GM23338 (cell line): ENCODE results near the gene ITPR2. TPM values are rescaled to one million over a fixed set of nuclear protein-coding genes. Genes with fewer than 3 reads are reported as not detected.

Experiments used
- ATAC-seq: fragments of 200-7000 bp; cut with Tn5 transposase; 3 replicates; pipeline ENCODE4 v1.9.1; 2020
- DNase-seq: peaks from one replicate; pipeline ENCODE4 v3.0.0-alpha.2; 2015; ENCODE audit warnings: low spot score
- H2AFZ ChIP-seq: fragments of 200-600 bp; sonication (generic); 2 replicates; pipeline ENCODE4 v1.8.0; 2016; ENCODE audit warnings: antibody characterized with exemption, mild to moderate bottlenecking, moderate library complexity
- H3F3A ChIP-seq: fragments of 200-600 bp; sonication (generic); replicated peaks from 2 replicates; pipeline ENCODE4 v1.8.0; 2017; ENCODE audit warnings: antibody characterized with exemption, mixed run types, low read depth
- H3K27ac ChIP-seq: fragments of 200-600 bp; sonication (generic); 2 replicates; pipeline ENCODE4 v1.6.1; 2016; ENCODE audit warnings: low read depth
- H3K27me3 ChIP-seq: fragments of 200-600 bp; sonication (generic); 2 replicates; pipeline ENCODE4 v1.8.0; 2016; ENCODE audit warnings: mild to moderate bottlenecking, mixed run types, moderate library complexity; ENCODE audit not compliant: insufficient read depth
- H3K36me3 ChIP-seq: fragments of 200-600 bp; sonication (generic); 2 replicates; pipeline ENCODE4 v1.8.0; 2016; ENCODE audit warnings: mild to moderate bottlenecking; ENCODE audit not compliant: insufficient read depth
- H3K4me1 ChIP-seq: fragments of 200-600 bp; sonication (generic); 2 replicates; pipeline ENCODE4 v1.8.0; 2016; ENCODE audit warnings: mild to moderate bottlenecking, moderate library complexity; ENCODE audit not compliant: insufficient read depth
- H3K4me2 ChIP-seq: fragments of 200-600 bp; sonication (generic); 2 replicates; pipeline ENCODE4 v1.7.1; 2017; ENCODE audit warnings: mixed run types
- H3K4me3 ChIP-seq: fragments of 200-600 bp; sonication (generic); 2 replicates; pipeline ENCODE4 v1.6.1; 2016; ENCODE audit warnings: mixed run types
- H3K79me2 ChIP-seq: fragments of 200-600 bp; sonication (generic); replicated peaks from 2 replicates; pipeline ENCODE4 v1.8.0; 2017; ENCODE audit warnings: mild to moderate bottlenecking; ENCODE audit not compliant: insufficient read depth
- H3K9me2 ChIP-seq: fragments of 200-600 bp; sonication (generic); 2 replicates; pipeline ENCODE4 v1.8.0; 2017; ENCODE audit not compliant: insufficient read depth
- H4K20me1 ChIP-seq: fragments of 200-600 bp; sonication (generic); replicated peaks from 2 replicates; pipeline ENCODE4 v1.8.0; 2017; ENCODE audit warnings: mild to moderate bottlenecking; ENCODE audit not compliant: insufficient read depth
- H3K27ac Mint-ChIP-seq: 2 replicates; pipeline ENCODE4 v1.8.0; 2020; ENCODE audit warnings: inconsistent platforms, mild to moderate bottlenecking, moderate library complexity, mixed read lengths
- H3K27me3 Mint-ChIP-seq: 3 replicates; pipeline ENCODE4 v1.8.0; 2022; ENCODE audit warnings: low read depth, mild to moderate bottlenecking, moderate library complexity, mixed read lengths, inconsistent platforms; ENCODE audit not compliant: insufficient read depth, poor library complexity
- H3K36me3 Mint-ChIP-seq: 3 replicates; pipeline ENCODE4 v1.8.0; 2021; ENCODE audit warnings: low read depth, mild to moderate bottlenecking, inconsistent platforms, moderate library complexity, mixed read lengths
- H3K4me1 Mint-ChIP-seq: 3 replicates; pipeline ENCODE4 v1.8.0; 2020; ENCODE audit warnings: mild to moderate bottlenecking, inconsistent platforms, mixed read lengths
- H3K4me3 Mint-ChIP-seq: 3 replicates; pipeline ENCODE4 v1.8.0; 2021; ENCODE audit warnings: moderate library complexity, mild to moderate bottlenecking, inconsistent platforms, mixed read lengths
- H3K9me3 Mint-ChIP-seq: 3 replicates; pipeline ENCODE4 v1.8.0; 2020; ENCODE audit warnings: moderate library complexity, mild to moderate bottlenecking, inconsistent platforms, mixed read lengths
- ETS1 ChIP-seq: IDR thresholded peaks from 2 replicates; pipeline ENCODE4 v1.6.1; 2016; ENCODE audit warnings: antibody characterized with exemption
- EZH2 ChIP-seq: fragments of 200-600 bp; sonication (generic); IDR thresholded peaks from one replicate; pipeline ENCODE4 v1.8.0; 2017; ENCODE audit warnings: antibody characterized with exemption, mild to moderate bottlenecking, low read depth; ENCODE audit not compliant: unreplicated experiment
- NANOG ChIP-seq: IDR thresholded peaks from 2 replicates; pipeline ENCODE4 v1.6.1; 2016; ENCODE audit warnings: antibody characterized with exemption, borderline replicate concordance
- REST ChIP-seq: IDR thresholded peaks from one replicate; pipeline ENCODE4 v1.6.1; 2018; ENCODE audit warnings: antibody characterized with exemption; ENCODE audit not compliant: unreplicated experiment
- STAT1 ChIP-seq: IDR thresholded peaks from one replicate; pipeline ENCODE4 v1.6.1; 2016; ENCODE audit warnings: antibody characterized with exemption; ENCODE audit not compliant: unreplicated experiment
- ZNF331 ChIP-seq: fragments of 250-450 bp; sonication (Bioruptor Pico); IDR thresholded peaks from 2 replicates; pipeline ENCODE4 v1.5.0; 2020; ENCODE audit warnings: low read depth, mild to moderate bottlenecking, moderate library complexity
- ZNF462 ChIP-seq: fragments of 250-450 bp; sonication (Bioruptor Pico); IDR thresholded peaks from 2 replicates; pipeline ENCODE4 v1.5.0; 2020; ENCODE audit warnings: mild to moderate bottlenecking, moderate library complexity
- polyA plus RNA-seq: library from polyadenylated mRNA; unstranded; fragments of >200 nt; fragmentation: Nextera tagmentation; extraction: Ambion mirVana; gene quantifications from 2 replicates; pipeline ENCODE4 v1.2.1, GENCODE V29; 2016
- total RNA-seq: library from RNA; depleted of rRNA; stranded (reverse); fragments of >200 nt; shearing (Covaris generic); gene quantifications from 2 replicates; pipeline ENCODE4 v1.2.3, GENCODE V29; 2014

ITPR2 gene
- total and polyA plus RNA-seq, 2 experiments from 2014 or later: 44.5 to 65.2 TPM

- H3K36me3 ChIP-seq: no peaks in the 10 kb centered on the region
- H3K27ac ChIP-seq: no peak overlapping the region
- peaks cover 2% of the 10 kb centered on the region; the same call in 1 of the 3 replicates for H3K4me1 Mint-ChIP-seq
- no peaks in the 10 kb centered on the region for H3F3A ChIP-seq
- DNase-seq (no peak), ATAC-seq (no peak)
- no peak overlapping the region for H3K4me2 ChIP-seq
- H3K4me3 ChIP-seq: no peak overlapping the region
- no peak overlapping the region for H3K27ac Mint-ChIP-seq
- H3K4me1 ChIP-seq: no peaks in the 10 kb centered on the region
- H3K36me3 Mint-ChIP-seq: no peaks in the 10 kb centered on the region
- no peaks in the 10 kb centered on the region for H3K79me2 ChIP-seq
- no peaks in the 10 kb centered on the region for H3K9me2 ChIP-seq
- no peaks in the 10 kb centered on the region for H4K20me1 ChIP-seq
- H3K27me3 ChIP-seq: no peaks in the 10 kb centered on the region
- 0 out of 2 replicates have a peak overlapping the region, but pooled peaks have one; percentile 1 for H2AFZ ChIP-seq
- TF ChIP-seq ZNF462 (CRISPR knock-in tag) (no peak), STAT1 (no peak), EZH2 (no peak), NANOG (no peak), ZNF331 (CRISPR knock-in tag) (no peak), ETS1 (no peak), REST (no peak)
- no peak overlapping the region for H3K4me3 Mint-ChIP-seq
- H3K9me3 Mint-ChIP-seq: no peaks in the 10 kb centered on the region
- peaks cover 2% of the 10 kb centered on the region for H3K27me3 Mint-ChIP-seq
Observed at GRCh38 chr12:26871985-26872384, 39.0 kb upstream of the ITPR2 start.
